Astrocyte (in vitro differentiated cells and primary cell): ENCODE data around the gene KIF1A.

Source experiments
- CTCF ChIP-seq: IDR thresholded peaks from 2 replicates; pipeline ENCODE4 v1.5.1; 2011; ENCODE audit warnings: low read depth, mild to moderate bottlenecking, inconsistent platforms, low read length, moderate library complexity; ENCODE audit not compliant: insufficient read depth
- EZH2 ChIP-seq: IDR thresholded peaks from 2 replicates; pipeline ENCODE4 v1.6.1; 2012; ENCODE audit warnings: mild to moderate bottlenecking, low read length, inconsistent platforms; ENCODE audit not compliant: insufficient read depth

GRCh38 chr2:240850756-240851077 is 30.7 kb upstream of the KIF1A start:
- no peak for TF ChIP-seq CTCF
- no peak for TF ChIP-seq EZH2
